HUDEP-2 (cell line): Measurements from ENCODE around the gene PIK3C2G.
"Not testable (repeated sequence)": the region's sequence is repeated elsewhere in the genome, so short reads cannot be mapped to it uniquely, and the experiment has no call there.

ENCODE experiments used
- DNase-seq, 76 experiments: peaks; one replicate each; lab custom pipeline; 2025; ENCODE audit not compliant: unreplicated experiment in 76 of 76; lab: John Stamatoyannopoulos, UW

Gene PIK3C2G

GRCh38 chr12:18457362-18457761, 196.0 kb downstream of the PIK3C2G start:
- no peak for DNase-seq

GRCh38 chr12:18461758-18462157, 200.4 kb downstream of the PIK3C2G start:
- no peak for DNase-seq

GRCh38 chr12:18462442-18462841, 201.1 kb downstream of the PIK3C2G start:
- no peak for DNase-seq

- no peak for DNase-seq
Measured at GRCh38 chr12:18467620-18468245, 206.4 kb downstream of the PIK3C2G start.

GRCh38 chr12:18468246-18469075, 207.1 kb downstream of the PIK3C2G start:
- no peak for DNase-seq

- no peak for DNase-seq
Measured at GRCh38 chr12:18470251-18470650, 208.9 kb downstream of the PIK3C2G start.

GRCh38 chr12:18472304-18472703, 211.0 kb downstream of the PIK3C2G start:
- no peak for DNase-seq

GRCh38 chr12:18472806-18473205, 211.5 kb downstream of the PIK3C2G start:
- DNase-seq = no peak

GRCh38 chr12:18476861-18477260, 215.5 kb downstream of the PIK3C2G start:
- no peak for DNase-seq

GRCh38 chr12:18479256-18479655, 217.9 kb downstream of the PIK3C2G start:
- DNase-seq = no peak

- DNase-seq = no peak
Measured at GRCh38 chr12:18482601-18483120, 221.3 kb downstream of the PIK3C2G start.

- no peak for DNase-seq
Measured at GRCh38 chr12:18483698-18484325, 222.5 kb downstream of the PIK3C2G start.

- no peak for DNase-seq
Measured at GRCh38 chr12:18486036-18486435, 224.7 kb downstream of the PIK3C2G start.

GRCh38 chr12:18487509-18487908, 226.2 kb downstream of the PIK3C2G start:
- no peak for DNase-seq

- no peak for DNase-seq
Measured at GRCh38 chr12:18492372-18493025, 231.2 kb downstream of the PIK3C2G start.

GRCh38 chr12:18496156-18496555, 234.8 kb downstream of the PIK3C2G start:
- no peak for DNase-seq

GRCh38 chr12:18500160-18500574, 238.8 kb downstream of the PIK3C2G start:
- DNase-seq = not testable (repeated sequence)

- DNase-seq = not testable (repeated sequence)
Measured at GRCh38 chr12:18500736-18501135, 239.4 kb downstream of the PIK3C2G start.

- DNase-seq = no peak
Measured at GRCh38 chr12:18502422-18502968, 241.2 kb downstream of the PIK3C2G start.

- DNase-seq = no peak
Measured at GRCh38 chr12:18521461-18521860, 260.1 kb downstream of the PIK3C2G start.

- no peak for DNase-seq
Measured at GRCh38 chr12:18522806-18523205, 261.5 kb downstream of the PIK3C2G start.
